Left lung (tissue), 10 donors: ENCODE data around the gene TBC1D19. TPM values are rescaled to one million over a fixed set of nuclear protein-coding genes. Genes with fewer than 3 reads are reported as not detected.
"Not testable (repeated sequence)": the region's sequence is repeated elsewhere in the genome, so short reads cannot be mapped to it uniquely, and the experiment has no call there.

Source experiments
- ATAC-seq: fragments of 200-7000 bp; cut with Tn5 transposase; one replicate; pipeline ENCODE4 v1.9.1; 2020; ENCODE audit warnings: moderate library complexity
- DNase-seq, 4 donors: peaks; one replicate each; pipeline ENCODE4 v3.0.0-alpha.2; 2013 to 2020
- H3K27ac ChIP-seq, 2 donors: fragments of 200-600 bp; sonication (generic) in 1 of 2; one replicate each; pipeline versions ENCODE4 v1.5.0 to v1.8.0; 2020 to 2021
- H3K27me3 ChIP-seq, 2 donors: fragments of 200-600 bp; sonication (generic) in 1 of 2; one replicate each; pipeline versions ENCODE4 v1.5.0 to v1.8.0; 2020 to 2021
- H3K36me3 ChIP-seq, 2 donors: fragments of 200-600 bp; sonication (generic) in 1 of 2; one replicate each; pipeline versions ENCODE4 v1.5.0 to v1.8.0; 2020 to 2021
- H3K4me1 ChIP-seq, 2 donors: fragments of 200-600 bp; one replicate each; pipeline ENCODE4 v1.8.0; 2021
- H3K4me3 ChIP-seq, 2 donors: fragments of 200-600 bp; sonication (generic) in 1 of 2; one replicate each; pipeline versions ENCODE4 v1.5.0 to v1.8.0; 2020 to 2021; ENCODE audit warnings: mild to moderate bottlenecking in 1 of 2
- H3K9me3 ChIP-seq, 2 donors: fragments of 200-600 bp; sonication (generic) in 1 of 2; one replicate each; pipeline versions ENCODE4 v1.5.0 to v1.8.0; 2020 to 2021
- intact Hi-C, 2 donors: fragments of 100-400 bp; cut with DNase I; formaldehyde crosslinking; loops; one replicate each; pipeline versions ENCODE4 v1.11.2 to v1.14.2; 2022
- polyA plus RNA-seq, 6 donors: library from polyadenylated mRNA; unstranded; fragments of 120-200 nt; gene quantifications; one replicate each; pipeline ENCODE4 v1.2.1, GENCODE V29; 2013; ENCODE audit not compliant: insufficient read length in 6 of 6
- total RNA-seq, 2 donors: library from RNA; stranded (reverse); fragmentation: NEBNext Ultra II Directional; extraction: Animal tissue kit (Norgen Biotek cat#: 25700); gene quantifications; one replicate each; pipeline ENCODE4 v1.2.1, GENCODE V29; 2021
- TF ChIP-seq, protein P1 (sequence below), 2 donors: fragments of 200-600 bp; sonication (generic) in 1 of 2; IDR thresholded peaks; one replicate each; pipeline versions ENCODE4 v1.5.0 to v1.8.0; 2021; ENCODE audit warnings: antibody characterized with exemption in 2 of 2
- donor health status: DM: no; HTN: yes; CAD: no.
- donor health status: DM: no; HTN: no; CAD: no.

TBC1D19 gene
- total and polyA plus RNA-seq, 8 donors = 9.5 to 25.8 (median 17.8) TPM

DNA sequence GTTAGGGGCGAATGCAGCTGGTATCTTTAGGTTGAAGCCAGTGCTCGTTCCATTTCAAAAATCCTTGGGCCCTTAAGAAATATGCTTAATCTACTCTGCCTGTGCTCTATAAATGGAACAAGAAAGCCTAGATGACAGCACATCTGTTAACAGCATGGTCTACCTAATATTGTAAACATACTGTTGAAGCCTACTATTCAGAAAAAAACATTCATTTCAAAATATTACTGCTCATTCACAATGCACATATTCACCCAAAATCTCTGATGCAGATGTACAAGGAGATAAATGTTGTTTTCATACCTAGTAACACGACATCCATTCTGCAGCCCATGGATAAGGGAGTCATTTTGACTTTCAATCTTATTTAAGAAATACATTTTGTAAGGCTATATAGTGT lies 106.6 kb downstream of the TBC1D19 start:
- no peaks in the 10 kb centered on the region for H3K27me3 ChIP-seq
- TF ChIP-seq, protein P1, sequence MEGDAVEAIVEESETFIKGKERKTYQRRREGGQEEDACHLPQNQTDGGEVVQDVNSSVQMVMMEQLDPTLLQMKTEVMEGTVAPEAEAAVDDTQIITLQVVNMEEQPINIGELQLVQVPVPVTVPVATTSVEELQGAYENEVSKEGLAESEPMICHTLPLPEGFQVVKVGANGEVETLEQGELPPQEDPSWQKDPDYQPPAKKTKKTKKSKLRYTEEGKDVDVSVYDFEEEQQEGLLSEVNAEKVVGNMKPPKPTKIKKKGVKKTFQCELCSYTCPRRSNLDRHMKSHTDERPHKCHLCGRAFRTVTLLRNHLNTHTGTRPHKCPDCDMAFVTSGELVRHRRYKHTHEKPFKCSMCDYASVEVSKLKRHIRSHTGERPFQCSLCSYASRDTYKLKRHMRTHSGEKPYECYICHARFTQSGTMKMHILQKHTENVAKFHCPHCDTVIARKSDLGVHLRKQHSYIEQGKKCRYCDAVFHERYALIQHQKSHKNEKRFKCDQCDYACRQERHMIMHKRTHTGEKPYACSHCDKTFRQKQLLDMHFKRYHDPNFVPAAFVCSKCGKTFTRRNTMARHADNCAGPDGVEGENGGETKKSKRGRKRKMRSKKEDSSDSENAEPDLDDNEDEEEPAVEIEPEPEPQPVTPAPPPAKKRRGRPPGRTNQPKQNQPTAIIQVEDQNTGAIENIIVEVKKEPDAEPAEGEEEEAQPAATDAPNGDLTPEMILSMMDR (IDR thresholded peaks at IDR 0.05) = no peak
- H3K27ac ChIP-seq = no peak overlapping the region
- ATAC-seq (no peak), DNase-seq (no peak)
- no peaks in the 10 kb centered on the region for H3K4me1 ChIP-seq
- intact Hi-C loops = no loop called here
- H3K4me3 ChIP-seq = no peak overlapping the region
- H3K36me3 ChIP-seq = no peaks in the 10 kb centered on the region
- peaks cover 0 to 1% of the 10 kb centered on the region in 2 donors for H3K9me3 ChIP-seq

DNA sequence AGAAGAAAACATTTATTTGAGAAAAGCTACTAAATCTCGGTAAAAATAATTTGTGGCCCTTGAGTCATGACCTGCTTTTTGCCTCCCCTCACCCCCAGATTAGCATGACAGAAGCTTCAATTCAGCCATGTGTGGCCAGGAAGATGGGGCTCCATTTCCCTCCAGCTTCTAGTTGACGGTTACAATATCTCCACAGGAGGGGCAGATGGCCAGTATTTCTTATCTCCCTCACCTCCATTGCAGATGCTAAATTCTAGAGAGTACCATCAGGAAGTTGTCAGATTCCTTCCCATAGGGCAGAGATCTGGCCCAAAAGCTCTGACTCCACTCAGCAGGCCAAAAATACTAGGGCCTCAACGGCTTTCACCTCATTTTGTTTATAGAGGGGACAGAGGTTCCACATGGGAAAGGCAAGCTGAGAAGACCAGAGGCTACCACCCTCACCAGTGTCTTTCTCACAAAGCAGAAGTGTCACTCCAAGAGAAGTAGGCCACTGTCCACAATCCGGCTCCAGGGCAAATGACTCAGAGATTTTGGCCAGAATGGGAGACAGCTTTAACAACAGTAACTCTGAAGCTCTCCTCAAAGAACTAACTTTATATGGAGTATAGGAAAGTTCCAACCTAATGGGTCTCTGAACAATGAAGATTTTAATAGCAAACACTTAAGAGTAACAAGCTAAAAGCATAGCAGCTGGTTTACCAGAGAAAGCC lies 108.3 kb downstream of the TBC1D19 start:
- Histone ChIP-seq H3K27ac (no peak overlapping the region), H3K4me3 (no peak overlapping the region), H3K9me3 (peaks cover 0 to 1% of the 10 kb centered on the region in 2 donors), H3K36me3 (no peaks in the 10 kb centered on the region), H3K4me1 (no peaks in the 10 kb centered on the region), H3K27me3 (no peaks in the 10 kb centered on the region)
- TF ChIP-seq, protein P1 (IDR thresholded peaks at IDR 0.05) = no peak
- intact Hi-C loops = no loop called here
- DNase-seq (no peak), ATAC-seq (no peak)

DNA sequence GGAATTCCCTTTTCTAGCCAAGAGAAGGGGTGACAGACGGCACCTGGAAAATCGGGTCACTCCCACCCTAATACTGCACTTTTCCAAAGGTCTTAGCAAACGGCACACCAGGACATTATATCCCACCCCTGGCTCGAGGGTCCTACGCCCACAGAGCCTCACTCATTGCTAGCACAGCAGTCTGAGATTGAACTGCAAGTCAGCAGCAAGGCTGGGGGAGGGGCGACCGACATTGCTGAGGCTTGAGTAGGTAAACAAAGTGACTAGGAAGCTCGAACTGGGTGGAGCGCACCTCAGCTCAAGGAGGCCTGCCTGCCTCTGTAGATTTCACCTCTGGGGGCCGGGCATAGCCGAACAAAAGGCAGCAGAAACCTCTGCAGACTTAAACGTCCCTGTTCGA lies 110.2 kb downstream of the TBC1D19 start:
- H3K9me3 ChIP-seq, H3K4me3 ChIP-seq, H3K27me3 ChIP-seq, H3K4me1 ChIP-seq, H3K27ac ChIP-seq, ATAC-seq, intact Hi-C loops, H3K36me3 ChIP-seq: not testable (repeated sequence)
- peak in 1 of 4 donors; percentile 45 for DNase-seq

DNA sequence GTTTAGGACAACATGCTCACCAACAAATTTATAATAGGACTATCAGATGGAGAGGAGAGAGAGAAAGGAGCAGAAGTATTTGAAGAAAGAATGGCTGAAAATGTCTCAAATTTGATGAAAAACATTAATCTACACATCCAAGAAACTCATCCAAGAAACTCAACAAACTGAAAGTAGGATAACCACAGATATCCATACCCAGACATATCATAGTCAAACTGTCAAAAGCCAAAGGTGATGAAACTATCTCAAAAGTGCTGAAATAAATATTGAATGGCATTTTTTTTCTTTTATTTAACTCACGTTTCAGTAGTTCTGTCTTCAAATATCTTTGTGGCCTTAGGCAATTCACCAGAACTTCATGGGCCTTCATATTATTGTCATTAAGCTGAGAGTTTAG lies 116.2 kb downstream of the TBC1D19 start:
- Histone ChIP-seq H3K27ac (no peak overlapping the region), H3K4me3 (no peak overlapping the region), H3K27me3 (no peaks in the 10 kb centered on the region), H3K9me3 (peaks cover 0 to 8% of the 10 kb centered on the region in 2 donors), H3K4me1 (no peaks in the 10 kb centered on the region), H3K36me3 (no peaks in the 10 kb centered on the region)
- no peak for ATAC-seq
- TF ChIP-seq, protein P1 (IDR thresholded peaks at IDR 0.05) = no peak
- DNase-seq = no peak
- intact Hi-C loops = no loop called here

GRCh38 chr4:26701095-26701494 lies 117.2 kb downstream of the TBC1D19 start:
- Histone ChIP-seq H3K4me3 (no peak overlapping the region), H3K27ac (no peak overlapping the region), H3K9me3 (peaks cover 0 to 8% of the 10 kb centered on the region in 2 donors), H3K36me3 (no peaks in the 10 kb centered on the region), H3K4me1 (no peaks in the 10 kb centered on the region), H3K27me3 (no peaks in the 10 kb centered on the region)
- TF ChIP-seq, protein P1 (IDR thresholded peaks at IDR 0.05) = no peak
- intact Hi-C loops = no loop called here
- no peak for DNase-seq
- ATAC-seq = no peak

- H3K4me3 ChIP-seq = no peak overlapping the region
- TF ChIP-seq, protein P1 (IDR thresholded peaks at IDR 0.05) = no peak
- DNase-seq = no peak
- H3K27me3 ChIP-seq = no peaks in the 10 kb centered on the region
- ATAC-seq = no peak
- no peak overlapping the region for H3K27ac ChIP-seq
- H3K4me1 ChIP-seq = no peaks in the 10 kb centered on the region
- H3K9me3 ChIP-seq = peaks cover 0 to 8% of the 10 kb centered on the region in 2 donors
- H3K36me3 ChIP-seq = no peaks in the 10 kb centered on the region
- intact Hi-C loops = no loop called here
Observed at GRCh38 chr4:26701786-26702227, 117.9 kb downstream of the TBC1D19 start.
